KOPT-K1 (cell line): ENCODE results near the gene LURAP1L.

Source experiments
- H3K27ac ChIP-seq: fragments of 200-600 bp; sonication (generic); 2 replicates; pipeline ENCODE4 v1.5.1; 2016; ENCODE audit warnings: antibody characterized with exemption, mild to moderate bottlenecking, low read depth, low read length; ENCODE audit not compliant: poor library complexity, severe bottlenecking
- H3K36me3 ChIP-seq: fragments of 200-600 bp; sonication (generic); 2 replicates; pipeline ENCODE4 v1.5.1; 2017; ENCODE audit warnings: antibody characterized with exemption, mild to moderate bottlenecking, low read length, moderate library complexity; ENCODE audit not compliant: insufficient read depth
- H3K9me3 ChIP-seq: fragments of 200-600 bp; sonication (generic); 2 replicates; pipeline ENCODE4 v1.5.1; 2017; ENCODE audit warnings: antibody characterized with exemption, low read length, mild to moderate bottlenecking; ENCODE audit not compliant: insufficient read depth, poor library complexity, severe bottlenecking

The LURAP1L gene

GRCh38 chr9:12813960-12814876 is 39.4 kb downstream of the LURAP1L start:
- no peaks in the 10 kb centered on the region for H3K36me3 ChIP-seq
- H3K9me3 ChIP-seq, result no peaks in the 10 kb centered on the region
- no peak overlapping the region for H3K27ac ChIP-seq

- H3K27ac ChIP-seq, result no peak overlapping the region
- H3K36me3 ChIP-seq, result no peaks in the 10 kb centered on the region
- no peaks in the 10 kb centered on the region for H3K9me3 ChIP-seq
These were observed 40.0 kb downstream of the LURAP1L start for GRCh38 chr9:12814877-12815237.

- Histone ChIP-seq H3K27ac (no peak overlapping the region), H3K36me3 (no peaks in the 10 kb centered on the region), H3K9me3 (no peaks in the 10 kb centered on the region)
These were observed 41.1 kb downstream of the LURAP1L start for GRCh38 chr9:12815888-12816287.

- H3K9me3 ChIP-seq, result no peaks in the 10 kb centered on the region
These were observed 41.9 kb downstream of the LURAP1L start for GRCh38 chr9:12816656-12817101.

GRCh38 chr9:12817702-12818101 is 42.9 kb downstream of the LURAP1L start:
- Histone ChIP-seq H3K36me3 (no peaks in the 10 kb centered on the region), H3K9me3 (no peaks in the 10 kb centered on the region), H3K27ac (no peak overlapping the region)

More at GRCh38 chr9:12816656-12817101, 41.9 kb downstream of the LURAP1L start:
- Histone ChIP-seq H3K36me3 (no peaks in the 10 kb centered on the region), H3K27ac (no peak overlapping the region)

- no peak overlapping the region for H3K27ac ChIP-seq
- no peaks in the 10 kb centered on the region for H3K36me3 ChIP-seq
- H3K9me3 ChIP-seq, result no peaks in the 10 kb centered on the region
These were observed 43.7 kb downstream of the LURAP1L start for GRCh38 chr9:12818431-12819000.

GRCh38 chr9:12819436-12820185 is 44.8 kb downstream of the LURAP1L start:
- H3K9me3 ChIP-seq, result no peaks in the 10 kb centered on the region
- no peaks in the 10 kb centered on the region for H3K36me3 ChIP-seq
- no peak overlapping the region for H3K27ac ChIP-seq

- no peak overlapping the region for H3K27ac ChIP-seq
- H3K9me3 ChIP-seq, result no peaks in the 10 kb centered on the region
- H3K36me3 ChIP-seq, result no peaks in the 10 kb centered on the region
These were observed 47.3 kb downstream of the LURAP1L start for GRCh38 chr9:12822111-12822510.

GRCh38 chr9:12826924-12827565 is 52.2 kb downstream of the LURAP1L start:
- no peaks in the 10 kb centered on the region for H3K9me3 ChIP-seq
- no peaks in the 10 kb centered on the region for H3K36me3 ChIP-seq

GRCh38 chr9:12833701-12834100 is 58.9 kb downstream of the LURAP1L start:
- Histone ChIP-seq H3K27ac (no peak overlapping the region), H3K9me3 (no peaks in the 10 kb centered on the region), H3K36me3 (no peaks in the 10 kb centered on the region)

More at GRCh38 chr9:12826924-12827565, 52.2 kb downstream of the LURAP1L start:
- no peak overlapping the region for H3K27ac ChIP-seq

- Histone ChIP-seq H3K36me3 (no peaks in the 10 kb centered on the region), H3K27ac (no peak overlapping the region), H3K9me3 (no peaks in the 10 kb centered on the region)
These were observed 63.7 kb downstream of the LURAP1L start for GRCh38 chr9:12838546-12838945.

- Histone ChIP-seq H3K36me3 (no peaks in the 10 kb centered on the region), H3K9me3 (no peaks in the 10 kb centered on the region), H3K27ac (no peak overlapping the region)
These were observed 68.9 kb downstream of the LURAP1L start for GRCh38 chr9:12843735-12844134.

GRCh38 chr9:12846035-12846434 is 71.2 kb downstream of the LURAP1L start:
- no peaks in the 10 kb centered on the region for H3K9me3 ChIP-seq
- H3K27ac ChIP-seq, result no peak overlapping the region
- no peaks in the 10 kb centered on the region for H3K36me3 ChIP-seq

- H3K9me3 ChIP-seq, result no peaks in the 10 kb centered on the region
- H3K27ac ChIP-seq, result no peak overlapping the region
- H3K36me3 ChIP-seq, result no peaks in the 10 kb centered on the region
These were observed 72.7 kb downstream of the LURAP1L start for GRCh38 chr9:12847561-12847960.
